ENCODE data around the gene TUBGCP6. TPM values are rescaled to one million over a fixed set of nuclear protein-coding genes. Genes with fewer than 3 reads are reported as not detected.

Gene TUBGCP6
- total RNA-seq, 1 donor from 2014 or later = 17.2 TPM

DNA sequence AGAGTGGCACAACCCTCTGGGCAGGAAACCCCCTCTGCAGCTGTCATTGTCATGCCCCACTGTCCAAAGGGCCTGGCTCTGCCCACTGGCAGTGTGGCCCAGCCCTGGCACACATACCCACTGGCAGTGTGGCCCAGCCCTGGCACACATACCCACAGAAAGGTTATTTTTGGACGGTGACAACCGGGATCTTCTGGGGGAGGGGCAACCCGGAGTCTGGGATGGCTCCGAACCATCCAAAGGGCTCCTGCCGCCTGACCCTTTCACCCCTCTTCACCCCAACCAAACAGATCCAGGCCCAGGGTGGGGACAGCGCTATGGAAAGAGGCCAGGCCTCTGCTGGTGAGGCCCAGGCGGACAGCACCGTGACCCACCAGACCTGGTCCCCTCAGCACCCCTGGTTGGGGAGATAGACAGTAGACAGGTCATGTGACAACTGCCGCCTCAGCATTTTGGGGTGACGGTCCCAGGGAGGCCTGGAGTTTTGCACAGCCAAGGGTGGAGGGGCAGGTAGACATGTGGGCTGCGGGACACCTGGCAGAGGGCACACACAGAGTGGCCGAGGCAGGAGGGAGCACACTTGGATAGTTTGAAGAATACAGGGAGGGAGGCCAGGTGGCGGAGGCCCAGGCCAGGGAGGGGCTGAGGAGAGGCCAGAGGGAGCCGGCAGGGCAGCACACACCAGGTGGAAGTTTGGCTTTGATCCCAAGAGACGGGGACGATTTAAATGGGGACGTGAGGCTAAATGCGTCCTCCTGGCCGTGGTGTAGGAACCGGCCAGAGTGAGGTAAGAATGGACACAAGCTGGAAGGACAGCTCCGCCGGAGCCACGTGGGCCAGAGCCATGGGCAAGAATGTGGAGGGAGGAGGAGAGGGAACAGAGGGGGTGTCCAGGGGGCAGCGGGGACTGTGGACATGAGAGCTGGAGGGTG, 13.8 kb upstream of the TUBGCP6 start:
- H3K4me3 ChIP-seq (ENCODE audit: low read length in 3 of 3) = peak overlapping the region; percentile 54 to 74 (median 66)
- H3K27me3 ChIP-seq (ENCODE audit: control insufficient read depth in 3 of 3, insufficient read depth in 3 of 3, low read length in 3 of 3) = no peaks in the 10 kb centered on the region
- peak overlapping the region; percentile 74 to 89 (median 86) for H3K9ac ChIP-seq (ENCODE audit: low read depth in 1 of 3, low read length in 3 of 3)
- peaks cover 49 to 66% (median 60%) of the 10 kb centered on the region in 3 donors for H3K4me1 ChIP-seq (ENCODE audit: control insufficient read depth in 3 of 3, insufficient read depth in 3 of 3, low read length in 3 of 3)
- H3K9me3 ChIP-seq (ENCODE audit: control insufficient read depth in 3 of 3, low read length in 3 of 3) = no peaks in the 10 kb centered on the region
- peak overlapping the region; percentile 100 for H3K27ac ChIP-seq (ENCODE audit: low read depth, low read length)
- H3K36me3 ChIP-seq (ENCODE audit: control insufficient read depth in 3 of 3, insufficient read depth in 3 of 3, low read length in 3 of 3) = peaks cover 15 to 23% (median 22%) of the 10 kb centered on the region in 3 donors

DNA sequence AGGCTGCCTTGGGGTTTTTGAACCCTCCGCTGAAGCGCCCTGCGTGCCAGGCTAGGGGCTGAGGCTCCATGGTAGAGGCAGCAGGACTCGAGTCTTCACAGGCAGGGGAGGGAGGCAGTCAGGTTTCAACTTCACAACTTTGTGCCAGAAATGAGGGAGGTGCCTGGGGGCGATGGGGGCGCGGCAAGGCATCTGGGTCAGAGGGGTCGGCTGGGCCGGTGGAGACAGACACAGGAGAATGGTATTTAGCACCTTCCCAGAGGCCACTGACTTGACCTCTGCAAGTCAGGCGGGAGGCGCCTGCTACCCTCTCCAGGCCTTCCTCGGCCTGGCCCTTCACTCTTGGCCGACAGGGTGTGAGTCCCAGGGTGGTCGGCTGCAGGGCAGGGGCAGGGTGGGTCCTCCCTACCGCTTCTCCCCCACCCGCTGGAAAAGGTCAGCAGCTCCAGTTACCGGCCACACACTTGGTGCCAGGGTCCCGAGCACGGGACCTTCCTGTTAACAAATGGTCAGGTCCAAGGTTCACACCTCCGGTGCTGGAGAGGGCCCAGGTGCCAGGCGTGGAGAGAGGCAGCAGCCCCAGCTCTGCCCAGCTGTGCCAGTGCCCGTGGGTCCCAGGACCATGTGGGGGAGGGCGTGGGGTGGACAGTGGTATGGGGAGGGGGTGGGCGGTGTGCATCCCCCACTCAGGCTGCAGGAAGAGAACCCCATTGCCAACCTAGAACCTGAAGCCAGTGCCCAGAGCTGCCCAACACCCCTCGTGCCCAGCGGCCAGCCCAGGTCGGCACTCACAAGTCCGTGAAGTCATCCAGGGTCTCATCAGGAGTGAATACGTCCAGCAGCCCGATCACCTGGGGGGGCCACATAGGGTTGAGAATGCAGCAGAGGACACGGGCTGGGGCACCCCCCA, 12.9 kb upstream of the TUBGCP6 start:
- Histone ChIP-seq H3K9me3 (ENCODE audit: control insufficient read depth in 3 of 3, low read length in 3 of 3) (no peaks in the 10 kb centered on the region), H3K36me3 (ENCODE audit: control insufficient read depth in 3 of 3, insufficient read depth in 3 of 3, low read length in 3 of 3) (peaks cover 17 to 29% (median 25%) of the 10 kb centered on the region in 3 donors), H3K4me1 (ENCODE audit: control insufficient read depth in 3 of 3, insufficient read depth in 3 of 3, low read length in 3 of 3) (peaks cover 43 to 57% (median 53%) of the 10 kb centered on the region in 3 donors), H3K4me3 (ENCODE audit: low read length in 3 of 3) (peak overlapping the region in 2 of 3 donors; percentile 12 to 49), H3K9ac (ENCODE audit: low read depth in 1 of 3, low read length in 3 of 3) (peak overlapping the region; percentile 38 to 80 (median 68)), H3K27ac (ENCODE audit: low read depth, low read length) (peak overlapping the region; percentile 100), H3K27me3 (ENCODE audit: control insufficient read depth in 3 of 3, insufficient read depth in 3 of 3, low read length in 3 of 3) (no peaks in the 10 kb centered on the region)

DNA sequence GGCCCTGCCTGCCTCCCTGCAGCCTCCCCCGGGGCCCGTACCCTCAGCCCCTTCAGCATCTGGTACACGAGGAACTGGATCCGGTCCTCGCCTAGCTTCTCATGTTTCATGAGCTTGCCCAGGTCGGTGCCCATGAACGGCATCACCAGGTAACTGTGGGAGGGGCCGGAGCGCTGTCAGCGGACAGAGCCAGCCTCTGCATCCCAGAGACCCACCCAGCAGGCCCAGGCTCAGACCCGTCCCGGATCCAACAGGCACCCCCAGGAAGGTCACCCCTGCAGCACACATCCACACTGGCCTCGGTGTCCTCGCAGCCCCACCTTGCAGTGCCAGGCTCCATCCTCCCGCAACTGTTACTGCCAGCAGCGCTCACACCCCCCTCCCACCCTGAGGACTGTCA, 12.2 kb upstream of the TUBGCP6 start:
- peak overlapping the region; percentile 38 to 80 (median 68) for H3K9ac ChIP-seq (ENCODE audit: low read depth in 1 of 3, low read length in 3 of 3)
- H3K27me3 ChIP-seq (ENCODE audit: control insufficient read depth in 3 of 3, insufficient read depth in 3 of 3, low read length in 3 of 3) = no peaks in the 10 kb centered on the region
- peaks cover 36 to 56% (median 51%) of the 10 kb centered on the region in 3 donors for H3K4me1 ChIP-seq (ENCODE audit: control insufficient read depth in 3 of 3, insufficient read depth in 3 of 3, low read length in 3 of 3)
- peaks cover 18 to 30% (median 25%) of the 10 kb centered on the region in 3 donors for H3K36me3 ChIP-seq (ENCODE audit: control insufficient read depth in 3 of 3, insufficient read depth in 3 of 3, low read length in 3 of 3)
- no peaks in the 10 kb centered on the region for H3K9me3 ChIP-seq (ENCODE audit: control insufficient read depth in 3 of 3, low read length in 3 of 3)
- H3K27ac ChIP-seq (ENCODE audit: low read depth, low read length) = peak overlapping the region; percentile 100
- peak overlapping the region in 2 of 3 donors; percentile 12 to 49 for H3K4me3 ChIP-seq (ENCODE audit: low read length in 3 of 3)

DNA sequence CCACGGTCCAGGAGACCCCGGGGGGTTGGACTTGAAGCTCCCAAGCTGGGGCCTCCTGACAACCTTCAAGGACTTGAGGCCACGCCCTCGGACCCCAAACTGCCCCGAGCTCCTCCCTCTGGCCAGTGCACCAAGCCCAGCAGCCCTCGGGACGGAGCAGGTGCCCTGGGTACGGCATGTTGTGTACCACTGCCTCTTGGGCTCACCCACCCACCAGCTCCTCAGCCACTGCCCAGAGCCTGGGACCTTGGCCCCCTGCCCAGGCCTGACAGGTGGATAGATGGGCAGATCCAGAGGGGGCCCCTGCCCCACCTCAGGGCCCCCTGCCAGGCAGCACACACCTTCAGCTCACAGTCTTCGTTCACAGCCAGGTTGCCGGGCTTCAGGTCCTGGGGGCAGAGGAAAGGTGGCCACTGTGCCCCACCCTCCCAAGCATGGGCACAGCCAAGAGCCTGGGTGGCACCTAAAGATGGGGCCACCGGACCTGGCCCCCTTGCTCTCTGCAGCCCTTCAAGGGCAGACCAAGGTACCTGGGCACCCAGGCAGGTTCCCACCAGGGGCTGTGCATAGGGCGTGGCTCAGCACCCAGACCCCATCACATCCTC, 11.5 kb upstream of the TUBGCP6 start:
- Histone ChIP-seq H3K4me1 (ENCODE audit: control insufficient read depth in 3 of 3, insufficient read depth in 3 of 3, low read length in 3 of 3) (peaks cover 41 to 61% (median 55%) of the 10 kb centered on the region in 3 donors), H3K4me3 (ENCODE audit: low read length in 3 of 3) (no peak overlapping the region), H3K27ac (ENCODE audit: low read depth, low read length) (peak overlapping the region; percentile 100), H3K36me3 (ENCODE audit: control insufficient read depth in 3 of 3, insufficient read depth in 3 of 3, low read length in 3 of 3) (peaks cover 18 to 30% (median 25%) of the 10 kb centered on the region in 3 donors), H3K27me3 (ENCODE audit: control insufficient read depth in 3 of 3, insufficient read depth in 3 of 3, low read length in 3 of 3) (no peaks in the 10 kb centered on the region), H3K9me3 (ENCODE audit: control insufficient read depth in 3 of 3, low read length in 3 of 3) (no peaks in the 10 kb centered on the region), H3K9ac (ENCODE audit: low read depth in 1 of 3, low read length in 3 of 3) (peak overlapping the region; percentile 10 to 80 (median 14))

DNA sequence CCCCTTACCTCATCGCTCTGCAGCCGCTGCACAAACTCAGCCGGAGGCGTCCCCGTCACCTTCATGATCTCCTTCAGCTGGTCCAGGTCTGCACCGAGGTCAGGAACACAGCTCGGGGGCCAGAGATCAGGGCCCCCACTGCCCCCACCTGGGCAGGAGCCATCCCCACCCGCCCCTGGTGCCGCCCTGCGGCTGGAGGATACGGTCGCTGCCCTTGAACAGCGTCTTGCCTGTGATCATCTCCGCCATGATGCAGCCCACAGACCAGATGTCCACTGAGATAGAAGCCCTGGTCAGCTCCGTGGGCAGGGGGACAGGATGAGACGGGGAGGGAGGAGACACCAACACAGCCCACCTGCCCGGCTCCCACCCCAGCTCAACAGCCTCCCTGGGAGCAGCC, 10.8 kb upstream of the TUBGCP6 start:
- Histone ChIP-seq H3K27me3 (ENCODE audit: control insufficient read depth in 3 of 3, insufficient read depth in 3 of 3, low read length in 3 of 3) (no peaks in the 10 kb centered on the region), H3K9ac (ENCODE audit: low read depth in 1 of 3, low read length in 3 of 3) (peak overlapping the region in 1 of 3 donors; percentile 80), H3K27ac (ENCODE audit: low read depth, low read length) (no peak overlapping the region), H3K4me3 (ENCODE audit: low read length in 3 of 3) (no peak overlapping the region), H3K4me1 (ENCODE audit: control insufficient read depth in 3 of 3, insufficient read depth in 3 of 3, low read length in 3 of 3) (peaks cover 45 to 66% (median 62%) of the 10 kb centered on the region in 3 donors), H3K9me3 (ENCODE audit: control insufficient read depth in 3 of 3, low read length in 3 of 3) (no peaks in the 10 kb centered on the region), H3K36me3 (ENCODE audit: control insufficient read depth in 3 of 3, insufficient read depth in 3 of 3, low read length in 3 of 3) (peaks cover 18 to 30% (median 25%) of the 10 kb centered on the region in 3 donors)

DNA sequence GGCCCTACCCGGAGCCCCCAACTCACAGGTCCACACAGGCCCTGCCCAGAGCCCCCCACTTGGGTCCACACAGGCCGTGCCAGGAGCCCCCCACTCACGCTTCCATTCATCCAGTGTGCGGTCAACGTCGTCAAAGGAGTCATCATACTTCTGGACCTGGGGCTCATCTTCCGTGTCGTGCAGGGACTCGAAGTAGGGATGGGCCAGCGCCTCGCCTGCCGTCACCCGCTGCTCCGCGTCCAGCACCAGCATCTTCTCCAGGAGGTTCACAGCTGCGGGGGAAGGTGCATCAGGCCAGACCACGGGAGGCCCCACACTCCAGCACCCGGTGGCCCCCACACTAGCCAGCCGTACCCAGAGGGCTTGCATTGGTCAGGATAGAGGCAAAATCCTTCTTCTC, 10.3 kb upstream of the TUBGCP6 start:
- Histone ChIP-seq H3K36me3 (ENCODE audit: control insufficient read depth in 3 of 3, insufficient read depth in 3 of 3, low read length in 3 of 3) (peaks cover 18 to 30% (median 25%) of the 10 kb centered on the region in 3 donors), H3K27me3 (ENCODE audit: control insufficient read depth in 3 of 3, insufficient read depth in 3 of 3, low read length in 3 of 3) (no peaks in the 10 kb centered on the region), H3K9me3 (ENCODE audit: control insufficient read depth in 3 of 3, low read length in 3 of 3) (no peaks in the 10 kb centered on the region), H3K9ac (ENCODE audit: low read depth in 1 of 3, low read length in 3 of 3) (no peak overlapping the region), H3K4me1 (ENCODE audit: control insufficient read depth in 3 of 3, insufficient read depth in 3 of 3, low read length in 3 of 3) (peaks cover 47 to 67% (median 64%) of the 10 kb centered on the region in 3 donors), H3K27ac (ENCODE audit: low read depth, low read length) (no peak overlapping the region), H3K4me3 (ENCODE audit: low read length in 3 of 3) (no peak overlapping the region)

DNA sequence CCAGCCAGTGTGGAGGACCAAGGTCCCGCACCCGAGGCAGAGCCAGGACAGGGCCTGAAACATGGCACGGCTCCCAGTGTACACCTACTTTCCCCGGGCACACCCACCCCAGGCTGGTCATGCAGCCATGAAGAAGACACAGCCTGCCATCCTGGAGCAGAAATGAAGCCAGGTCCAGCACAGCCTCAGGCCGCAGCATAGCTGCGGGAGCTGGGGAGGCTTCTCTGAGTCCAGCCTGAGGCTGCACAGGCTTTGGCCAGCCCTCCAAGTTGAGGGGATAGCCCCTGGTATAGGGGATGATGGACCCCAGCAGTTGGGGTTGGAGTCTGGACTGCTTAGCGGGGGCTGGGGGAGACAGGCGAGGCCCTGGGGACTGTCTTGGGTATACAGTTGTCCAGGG, 9.1 kb upstream of the TUBGCP6 start:
- Histone ChIP-seq H3K27ac (ENCODE audit: low read depth, low read length) (no peak overlapping the region), H3K4me1 (ENCODE audit: control insufficient read depth in 3 of 3, insufficient read depth in 3 of 3, low read length in 3 of 3) (peaks cover 49 to 67% (median 65%) of the 10 kb centered on the region in 3 donors), H3K27me3 (ENCODE audit: control insufficient read depth in 3 of 3, insufficient read depth in 3 of 3, low read length in 3 of 3) (no peaks in the 10 kb centered on the region)

DNA sequence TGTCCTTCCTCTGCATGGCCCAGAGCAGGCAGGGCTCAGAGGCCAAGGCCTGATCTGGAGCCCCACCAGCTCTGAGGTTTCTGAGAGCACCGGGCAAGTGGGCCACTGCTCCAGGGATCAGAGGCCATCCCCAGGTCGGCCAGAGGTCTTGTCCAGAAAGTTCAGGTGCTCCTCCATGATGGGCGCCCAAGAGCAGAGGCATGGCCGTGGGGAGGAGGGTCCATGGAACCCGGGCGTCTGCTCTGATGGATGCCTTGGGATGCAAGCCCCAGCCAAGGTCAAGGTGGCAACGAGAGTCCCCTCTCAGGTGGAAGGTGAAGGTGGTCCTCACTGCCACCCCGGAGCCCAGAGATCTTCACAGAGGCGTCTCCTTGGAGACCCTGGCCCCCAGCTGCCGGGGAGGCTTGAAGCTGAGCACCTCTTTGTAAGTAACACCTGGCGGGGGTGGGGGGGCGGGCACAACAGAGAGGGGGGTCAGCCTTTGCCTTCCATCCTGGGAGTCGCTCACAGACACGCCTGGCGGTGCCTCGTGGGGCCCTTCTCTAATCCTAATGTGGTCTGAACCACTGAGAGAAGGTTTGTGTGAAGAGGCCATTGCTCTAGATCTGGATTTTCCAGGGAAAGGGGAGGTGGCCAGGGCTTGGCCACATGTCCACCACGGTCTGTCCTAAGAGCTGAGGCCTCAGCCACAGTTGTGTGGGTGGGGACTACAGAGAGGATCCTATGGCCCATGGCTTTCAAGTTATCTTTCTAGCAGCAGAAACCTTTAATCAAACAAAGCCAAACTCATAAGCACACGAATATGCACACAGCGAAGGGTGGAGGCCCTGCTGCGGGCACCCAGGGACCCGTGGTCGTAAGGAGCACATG, 8.5 kb upstream of the TUBGCP6 start:
- Histone ChIP-seq H3K27ac (ENCODE audit: low read depth, low read length) (no peak overlapping the region), H3K9me3 (ENCODE audit: control insufficient read depth in 3 of 3, low read length in 3 of 3) (no peaks in the 10 kb centered on the region)

More for the DNA sequence above, 9.1 kb upstream of the TUBGCP6 start:
- no peak overlapping the region for H3K4me3 ChIP-seq (ENCODE audit: low read length in 3 of 3)
- H3K36me3 ChIP-seq (ENCODE audit: control insufficient read depth in 3 of 3, insufficient read depth in 3 of 3, low read length in 3 of 3) = peaks cover 18 to 29% (median 25%) of the 10 kb centered on the region in 3 donors
- H3K9ac ChIP-seq (ENCODE audit: low read depth in 1 of 3, low read length in 3 of 3) = no peak overlapping the region
- no peaks in the 10 kb centered on the region for H3K9me3 ChIP-seq (ENCODE audit: control insufficient read depth in 3 of 3, low read length in 3 of 3)

More for the DNA sequence above, 8.5 kb upstream of the TUBGCP6 start:
- Histone ChIP-seq H3K36me3 (ENCODE audit: control insufficient read depth in 3 of 3, insufficient read depth in 3 of 3, low read length in 3 of 3) (peaks cover 18 to 29% (median 26%) of the 10 kb centered on the region in 3 donors), H3K4me1 (ENCODE audit: control insufficient read depth in 3 of 3, insufficient read depth in 3 of 3, low read length in 3 of 3) (peaks cover 44 to 67% (median 64%) of the 10 kb centered on the region in 3 donors), H3K9ac (ENCODE audit: low read depth in 1 of 3, low read length in 3 of 3) (peak overlapping the region in 1 of 3 donors; percentile 40), H3K4me3 (ENCODE audit: low read length in 3 of 3) (no peak overlapping the region), H3K27me3 (ENCODE audit: control insufficient read depth in 3 of 3, insufficient read depth in 3 of 3, low read length in 3 of 3) (no peaks in the 10 kb centered on the region)
